Uterus (tissue), 2 donors: Measurements from ENCODE around the gene IL18RAP.

Experiments
- POLR2A ChIP-seq, 2 donors: fragments of 450-650 bp; IDR thresholded peaks; one replicate each; pipeline ENCODE4 v1.6.1; 2016; ENCODE audit warnings: antibody characterized with exemption in 2 of 2, mild to moderate bottlenecking in 1 of 2, moderate library complexity in 1 of 2
- TF ChIP-seq, protein P1 (sequence below), 4 experiments: fragments of 200-600 bp in 2 of 4; fragments of 450-650 bp in 2 of 4; sonication (generic) in 2 of 4; IDR thresholded peaks; one replicate each; pipeline ENCODE4 v1.5.1; 2016 to 2019; ENCODE audit warnings: antibody characterized with exemption in 4 of 4, mild to moderate bottlenecking in 2 of 4, moderate library complexity in 1 of 4

DNA sequence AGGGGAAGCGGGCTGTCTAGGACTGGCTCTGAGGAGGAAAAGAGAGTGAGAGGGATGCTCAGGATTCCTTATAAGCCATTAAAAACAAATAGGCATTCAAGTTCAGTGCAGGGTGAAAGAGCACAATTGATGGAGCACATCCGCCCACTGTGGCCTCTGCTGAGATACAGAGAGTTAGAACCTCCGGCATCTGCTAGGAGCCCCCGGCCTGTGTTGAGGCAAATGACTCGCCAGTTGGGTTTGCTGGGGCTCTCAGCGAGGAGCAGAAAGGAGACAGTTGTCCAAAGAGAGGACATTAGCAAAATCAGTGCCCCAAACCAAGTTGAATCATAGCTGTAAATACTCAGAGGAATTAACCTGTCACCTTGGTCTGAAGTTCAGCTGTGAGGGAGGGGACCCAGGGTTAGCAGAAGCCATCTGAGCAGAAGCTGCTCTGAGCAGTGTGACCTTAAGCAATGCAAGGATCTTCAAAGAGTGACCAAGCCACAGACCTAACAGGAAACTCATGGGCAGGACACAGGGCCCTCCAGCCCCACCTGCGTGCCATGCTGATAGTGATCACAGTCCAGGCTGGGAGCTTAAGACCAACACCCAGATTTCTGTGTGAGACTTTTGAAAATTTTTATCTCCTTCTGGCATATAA is 23.3 kb upstream of the IL18RAP start:
- TF ChIP-seq, protein P1, sequence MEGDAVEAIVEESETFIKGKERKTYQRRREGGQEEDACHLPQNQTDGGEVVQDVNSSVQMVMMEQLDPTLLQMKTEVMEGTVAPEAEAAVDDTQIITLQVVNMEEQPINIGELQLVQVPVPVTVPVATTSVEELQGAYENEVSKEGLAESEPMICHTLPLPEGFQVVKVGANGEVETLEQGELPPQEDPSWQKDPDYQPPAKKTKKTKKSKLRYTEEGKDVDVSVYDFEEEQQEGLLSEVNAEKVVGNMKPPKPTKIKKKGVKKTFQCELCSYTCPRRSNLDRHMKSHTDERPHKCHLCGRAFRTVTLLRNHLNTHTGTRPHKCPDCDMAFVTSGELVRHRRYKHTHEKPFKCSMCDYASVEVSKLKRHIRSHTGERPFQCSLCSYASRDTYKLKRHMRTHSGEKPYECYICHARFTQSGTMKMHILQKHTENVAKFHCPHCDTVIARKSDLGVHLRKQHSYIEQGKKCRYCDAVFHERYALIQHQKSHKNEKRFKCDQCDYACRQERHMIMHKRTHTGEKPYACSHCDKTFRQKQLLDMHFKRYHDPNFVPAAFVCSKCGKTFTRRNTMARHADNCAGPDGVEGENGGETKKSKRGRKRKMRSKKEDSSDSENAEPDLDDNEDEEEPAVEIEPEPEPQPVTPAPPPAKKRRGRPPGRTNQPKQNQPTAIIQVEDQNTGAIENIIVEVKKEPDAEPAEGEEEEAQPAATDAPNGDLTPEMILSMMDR (IDR thresholded peaks at IDR 0.05) = no peak
- no peak for TF ChIP-seq POLR2A (IDR thresholded peaks at IDR 0.05)
